Naive B cell (primary cell): ENCODE results near the gene RAB12. TPM values are rescaled to one million over a fixed set of nuclear protein-coding genes. Genes with fewer than 3 reads are reported as not detected.
A peak's percentile ranks its signal among the peaks of the same experiment; 100 is the strongest.
"Not testable (repeated sequence)": the region's sequence is repeated elsewhere in the genome, so short reads cannot be mapped to it uniquely, and the experiment has no call there.

Experiments used
- ATAC-seq, 2 donors: fragments of 150-1000 bp; cut with Tn5 transposase; 2 replicates each; pipeline ENCODE4 v1.10.0; 2021; ENCODE audit warnings: low read depth in 2 of 2, mild to moderate bottlenecking in 2 of 2, moderate library complexity in 2 of 2
- DNase-seq: peaks from one replicate; pipeline ENCODE4 v3.0.0; 2022
- H3K27ac Mint-ChIP-seq, 6 donors: one replicate each; pipeline ENCODE4 v1.8.0; 2020 to 2022; ENCODE audit warnings: mild to moderate bottlenecking in 6 of 6, mixed read lengths in 6 of 6, moderate library complexity in 5 of 6, inconsistent platforms in 2 of 6
- H3K27me3 Mint-ChIP-seq, 3 donors: one replicate each; pipeline ENCODE4 v1.8.0; 2021 to 2022; ENCODE audit warnings: mixed read lengths in 3 of 3, mild to moderate bottlenecking in 1 of 3
- H3K36me3 Mint-ChIP-seq, 2 donors: one replicate each; pipeline ENCODE4 v1.8.0; 2020 to 2022; ENCODE audit warnings: mixed read lengths in 2 of 2, inconsistent platforms in 1 of 2, mild to moderate bottlenecking in 1 of 2
- H3K4me1 Mint-ChIP-seq, 3 donors: one replicate each; pipeline ENCODE4 v1.8.0; 2020 to 2022; ENCODE audit warnings: mixed read lengths in 3 of 3, inconsistent platforms in 1 of 3, mild to moderate bottlenecking in 1 of 3, moderate library complexity in 1 of 3
- H3K4me3 Mint-ChIP-seq, 8 donors: one replicate each; pipeline ENCODE4 v1.8.0; 2020 to 2022; ENCODE audit warnings: mild to moderate bottlenecking in 8 of 8, mixed read lengths in 8 of 8, moderate library complexity in 8 of 8, inconsistent platforms in 2 of 8
- H3K9me3 Mint-ChIP-seq, 7 donors: one replicate each; pipeline ENCODE4 v1.8.0; 2020 to 2022; ENCODE audit warnings: mixed read lengths in 7 of 7, mild to moderate bottlenecking in 5 of 7, inconsistent platforms in 2 of 7, moderate library complexity in 1 of 7
- polyA plus RNA-seq, 6 donors: library from polyadenylated mRNA; unstranded; fragments of 300-500 nt; fragmentation: Illumina TruSeq; gene quantifications; one replicate each; pipeline ENCODE4 v1.2.3, GENCODE V29; 2021; ENCODE audit warnings: low read depth in 6 of 6

Gene RAB12, protein sequence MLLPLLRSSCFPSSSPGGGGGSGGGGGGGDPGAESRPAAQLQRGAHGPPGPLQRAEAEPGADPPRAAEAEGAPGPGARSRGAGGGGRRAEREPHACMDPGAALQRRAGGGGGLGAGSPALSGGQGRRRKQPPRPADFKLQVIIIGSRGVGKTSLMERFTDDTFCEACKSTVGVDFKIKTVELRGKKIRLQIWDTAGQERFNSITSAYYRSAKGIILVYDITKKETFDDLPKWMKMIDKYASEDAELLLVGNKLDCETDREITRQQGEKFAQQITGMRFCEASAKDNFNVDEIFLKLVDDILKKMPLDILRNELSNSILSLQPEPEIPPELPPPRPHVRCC
- polyA plus RNA-seq = 1 to 10 TPM in 1 of 6 donors, under 1 TPM in 3, not detected in 2; 0.25 to 1.0 (median 0.65) TPM

DNA sequence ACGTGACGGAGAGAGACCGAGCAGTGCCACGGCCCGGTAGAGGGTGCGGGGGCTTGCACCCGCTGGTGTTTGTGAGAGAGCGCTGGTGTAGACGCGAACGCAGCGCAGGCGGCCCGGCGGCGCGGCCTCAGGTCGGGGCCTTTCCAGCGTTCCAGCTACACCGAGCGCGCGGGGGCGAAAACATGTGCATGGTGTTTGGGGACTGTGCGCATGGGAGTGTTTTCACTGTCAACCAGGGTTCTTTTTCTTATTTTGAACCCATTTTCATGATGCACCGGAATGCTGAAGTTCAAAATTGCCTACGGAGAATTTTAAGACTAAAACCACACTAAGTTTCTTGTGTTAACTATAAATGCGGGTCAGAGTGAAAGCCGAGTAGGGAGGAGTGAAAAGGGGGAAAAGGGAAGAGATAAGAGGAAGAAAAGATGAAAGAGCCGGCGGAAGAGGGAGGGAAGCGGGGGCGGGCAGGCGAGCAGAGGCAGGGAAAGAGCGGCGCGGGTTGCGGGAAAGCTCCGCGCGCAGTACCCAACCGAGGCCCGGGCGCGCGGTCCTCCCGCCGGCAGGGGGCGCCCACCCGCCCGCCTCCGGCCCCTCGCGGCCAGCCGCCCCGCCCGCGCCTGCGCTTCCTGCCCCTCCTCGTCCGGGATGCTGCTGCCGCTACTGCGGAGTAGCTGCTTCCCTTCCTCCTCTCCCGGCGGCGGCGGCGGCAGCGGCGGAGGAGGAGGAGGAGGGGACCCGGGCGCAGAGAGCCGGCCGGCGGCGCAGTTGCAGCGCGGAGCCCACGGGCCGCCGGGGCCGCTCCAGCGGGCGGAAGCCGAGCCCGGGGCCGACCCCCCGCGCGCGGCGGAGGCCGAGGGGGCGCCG lies at the start of gene RAB12:
RAB12 (plus strand) TSS at position 643 of the 864 bp plus-strand sequence; CDS start at position 646, 3 bp downstream.
- peak within 1 kb of the TSS; percentile 86 to 99 (median 94) for H3K4me3 Mint-ChIP-seq
- H3K27ac Mint-ChIP-seq = peak within 1 kb of the TSS; percentile 86 to 97 (median 93)
- H3K27me3 Mint-ChIP-seq = no peaks in the 10 kb centered on the region
- H3K36me3 Mint-ChIP-seq = peaks cover 7 to 8% of the 10 kb centered on the region in 2 donors
- ATAC-seq = peak; percentile 83 to 91
- no peaks in the 10 kb centered on the region for H3K9me3 Mint-ChIP-seq
- peak; percentile 83 for DNase-seq
- H3K4me1 Mint-ChIP-seq = peaks cover 43 to 76% (median 49%) of the 10 kb centered on the region in 3 donors

DNA sequence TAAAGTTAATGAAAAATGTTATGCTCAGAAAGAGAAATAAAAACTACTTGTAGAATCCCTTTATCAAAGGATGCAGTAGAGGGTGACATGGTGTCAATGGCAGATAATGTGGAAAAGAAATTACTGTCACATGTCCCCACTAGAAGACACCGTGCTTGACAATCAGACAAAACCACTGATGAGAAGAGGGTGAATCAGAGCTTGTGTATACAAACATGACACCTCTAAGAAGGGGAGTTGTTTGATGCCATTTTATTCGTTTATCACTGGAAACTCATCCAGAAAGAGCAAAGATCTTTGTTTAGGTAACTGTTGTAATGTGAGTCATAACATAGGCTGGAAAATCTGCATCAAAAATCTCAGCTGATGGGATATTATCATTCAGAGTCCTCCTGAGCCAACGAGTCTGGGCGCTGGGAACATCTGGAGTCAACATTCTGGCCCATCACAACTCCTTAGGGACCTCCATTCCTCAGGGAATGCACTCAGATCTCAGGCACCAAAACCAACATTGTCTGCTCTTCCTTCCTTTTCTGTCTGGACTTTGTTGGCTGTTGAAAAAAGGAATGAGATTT lies 49.5 kb upstream of the RAB12 start:
- no peak overlapping the region for H3K4me3 Mint-ChIP-seq
- DNase-seq = no peak
- peaks cover 0 to 30% (median 15%) of the 10 kb centered on the region in 3 donors for H3K27me3 Mint-ChIP-seq
- peaks cover 0 to 5% (median 0%) of the 10 kb centered on the region in 7 donors for H3K9me3 Mint-ChIP-seq
- no peaks in the 10 kb centered on the region for H3K4me1 Mint-ChIP-seq
- peak overlapping the region in 1 of 6 donors; percentile 11 for H3K27ac Mint-ChIP-seq
- no peak for ATAC-seq
- H3K36me3 Mint-ChIP-seq = peaks cover 0 to 8% of the 10 kb centered on the region in 2 donors

DNA sequence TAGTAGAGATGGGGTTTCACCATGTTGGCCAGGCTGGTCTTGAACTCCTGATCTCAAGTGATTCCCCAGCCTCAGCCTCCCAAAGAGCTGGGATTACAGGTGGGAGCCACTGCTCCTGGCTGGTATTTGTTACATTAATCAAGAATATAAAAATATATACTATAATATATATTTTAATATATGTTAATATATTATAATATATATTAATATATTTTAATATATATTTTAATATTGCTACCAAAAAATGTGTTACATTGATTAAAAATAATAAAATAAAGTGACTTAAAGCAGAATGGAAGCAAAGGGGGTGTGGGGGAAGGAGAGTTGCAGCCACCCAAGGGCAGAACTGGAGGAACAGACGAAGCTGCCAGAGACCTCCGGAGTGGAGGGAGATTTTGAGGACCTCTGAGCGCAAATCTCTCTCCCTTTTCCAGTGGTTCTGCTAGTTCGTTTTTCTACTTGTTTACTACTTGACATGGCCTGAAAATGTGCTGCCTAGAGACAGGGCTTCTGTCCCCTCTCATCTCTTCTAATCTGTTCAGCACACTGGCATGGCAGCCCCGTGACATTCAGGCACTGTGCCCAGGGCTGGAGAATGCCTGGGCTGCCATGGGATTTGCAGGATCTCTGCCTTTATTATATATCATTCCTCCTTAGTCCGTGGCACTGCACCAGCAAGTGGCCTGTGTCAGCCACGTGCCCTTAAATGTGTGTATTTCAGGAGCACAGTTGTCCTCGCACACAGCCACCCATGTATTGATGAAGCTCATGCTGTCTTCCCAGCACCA lies 47.9 kb upstream of the RAB12 start:
- H3K4me3 Mint-ChIP-seq = no peak overlapping the region

DNA sequence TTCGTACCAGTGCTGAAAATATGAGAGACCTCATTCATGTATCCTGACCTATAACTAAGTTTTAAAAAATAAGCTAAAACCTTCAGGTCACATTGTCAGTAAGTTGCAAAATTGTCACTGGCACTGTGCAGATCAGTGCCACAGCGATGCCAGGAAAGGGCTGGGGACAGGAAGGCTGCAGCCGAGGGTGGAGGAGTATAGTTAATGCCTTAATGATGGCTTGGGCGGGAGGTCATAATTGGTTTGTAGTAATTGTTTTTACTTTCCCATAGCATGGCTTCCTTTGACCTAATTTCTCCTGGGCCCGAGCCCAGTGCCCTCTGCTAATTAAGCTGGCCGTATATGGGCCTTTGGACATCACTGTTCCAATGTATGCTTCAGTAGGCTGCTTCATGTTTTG lies 47.2 kb upstream of the RAB12 start:
- DNase-seq (no peak), ATAC-seq (no peak)
- Mint-ChIP-seq H3K4me1 (no peaks in the 10 kb centered on the region), H3K9me3 (peaks cover 0 to 5% (median 1%) of the 10 kb centered on the region in 7 donors), H3K27ac (peak overlapping the region in 1 of 6 donors; percentile 11), H3K36me3 (peaks cover 0 to 8% of the 10 kb centered on the region in 2 donors), H3K4me3 (no peak overlapping the region), H3K27me3 (peaks cover 0 to 25% (median 15%) of the 10 kb centered on the region in 3 donors)

More for the DNA sequence above, 47.9 kb upstream of the RAB12 start:
- DNase-seq (no peak), ATAC-seq (no peak)
- Mint-ChIP-seq H3K4me1 (no peaks in the 10 kb centered on the region), H3K27me3 (peaks cover 0 to 30% (median 15%) of the 10 kb centered on the region in 3 donors), H3K27ac (no peak overlapping the region), H3K9me3 (peaks cover 0 to 5% (median 1%) of the 10 kb centered on the region in 7 donors), H3K36me3 (peaks cover 0 to 8% of the 10 kb centered on the region in 2 donors)

DNA sequence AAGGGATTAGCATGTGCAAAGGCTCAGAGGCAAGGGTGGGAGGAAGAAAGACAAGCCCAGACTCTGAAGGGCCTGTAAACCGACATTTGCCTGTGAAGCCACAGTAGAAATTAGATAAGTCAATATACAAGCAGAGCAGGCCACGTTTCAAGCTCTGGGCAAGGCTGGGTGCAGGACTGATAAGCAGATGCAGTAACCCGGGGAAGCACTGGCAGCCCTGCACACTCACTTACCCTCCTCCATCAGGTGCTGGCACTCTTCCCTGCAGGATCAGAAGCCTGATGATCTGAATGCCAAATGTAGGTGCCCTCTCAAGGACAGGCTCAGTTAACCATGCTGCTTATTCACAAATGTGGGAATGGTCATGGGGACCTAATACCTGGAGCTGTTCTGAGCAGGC lies 46.3 kb upstream of the RAB12 start:
- Mint-ChIP-seq H3K4me3 (no peak overlapping the region), H3K27ac (peak overlapping the region in 1 of 6 donors; percentile 37), H3K9me3 (peaks cover 0 to 5% (median 0%) of the 10 kb centered on the region in 7 donors), H3K4me1 (no peaks in the 10 kb centered on the region), H3K36me3 (peaks cover 0 to 8% of the 10 kb centered on the region in 2 donors), H3K27me3 (peaks cover 0 to 19% (median 15%) of the 10 kb centered on the region in 3 donors)
- ATAC-seq (no peak), DNase-seq (no peak)

DNA sequence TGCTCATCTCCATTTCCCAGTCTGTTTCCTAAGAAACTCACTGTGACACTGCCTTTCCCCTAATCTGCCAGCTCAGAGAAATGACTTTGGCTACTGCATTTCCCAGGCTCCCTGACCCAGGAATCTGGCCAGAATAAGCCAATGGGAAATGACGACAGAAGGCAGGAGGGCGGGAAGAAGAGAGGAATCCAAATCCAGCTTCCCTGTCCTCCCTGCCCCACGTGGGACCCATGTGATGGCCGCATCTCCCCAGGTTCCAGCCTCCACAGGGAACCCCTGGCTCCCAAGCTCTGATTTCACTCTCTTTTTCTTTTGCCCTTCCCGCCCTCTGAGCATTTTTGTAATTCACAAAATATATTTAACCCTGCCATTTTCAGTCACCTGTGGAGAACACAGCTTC lies 37.8 kb upstream of the RAB12 start:
- H3K4me1 Mint-ChIP-seq = no peaks in the 10 kb centered on the region
- H3K27ac Mint-ChIP-seq = peak overlapping the region in 1 of 6 donors; percentile 53
- ATAC-seq = no peak
- H3K4me3 Mint-ChIP-seq = no peak overlapping the region
- no peaks in the 10 kb centered on the region for H3K36me3 Mint-ChIP-seq
- H3K9me3 Mint-ChIP-seq = peaks cover 0 to 2% (median 0%) of the 10 kb centered on the region in 7 donors
- peaks cover 6 to 11% (median 7%) of the 10 kb centered on the region in 3 donors for H3K27me3 Mint-ChIP-seq
- DNase-seq = no peak

DNA sequence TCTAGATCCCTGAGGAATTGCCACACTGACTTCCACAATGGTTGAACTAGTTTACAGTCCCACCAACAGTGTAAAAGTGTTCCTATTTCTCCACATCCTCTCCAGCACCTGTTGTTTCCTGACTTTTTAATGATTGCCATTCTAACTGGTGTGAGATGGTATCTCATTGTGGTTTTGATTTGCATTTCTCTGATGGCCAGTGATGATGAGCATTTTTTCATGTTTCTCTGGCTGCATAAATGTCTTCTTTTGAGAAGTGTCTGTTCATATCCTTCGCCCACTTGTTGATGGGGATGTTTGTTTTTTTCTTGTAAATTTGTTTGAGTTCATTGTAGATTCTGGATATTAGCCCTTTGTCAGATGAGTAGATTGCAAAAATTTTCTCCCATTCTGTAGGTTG lies 35.5 kb upstream of the RAB12 start:
- H3K4me3 Mint-ChIP-seq, H3K4me1 Mint-ChIP-seq, H3K9me3 Mint-ChIP-seq: not testable (repeated sequence)

DNA sequence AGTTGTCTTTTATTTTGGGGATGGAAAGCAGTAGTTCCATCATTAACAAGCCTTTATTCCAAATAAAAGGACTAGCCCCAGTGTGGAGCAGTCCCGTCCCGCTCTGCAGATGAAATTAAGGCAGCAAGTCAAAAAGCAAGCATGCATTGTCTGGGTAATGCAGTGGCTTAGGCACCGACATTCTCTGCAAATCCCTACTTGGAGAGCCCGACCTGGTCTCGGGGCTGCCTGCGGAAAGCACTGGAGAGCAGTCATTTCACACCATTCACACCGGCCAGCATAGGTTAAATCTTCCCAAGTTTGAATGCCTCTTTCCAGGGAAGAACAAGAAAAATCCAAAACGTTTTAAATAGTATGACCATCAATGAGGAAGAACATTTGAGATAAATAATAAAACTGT lies 24.4 kb upstream of the RAB12 start:
- no peak overlapping the region for H3K27ac Mint-ChIP-seq
- H3K4me1 Mint-ChIP-seq = peaks cover 0 to 4% (median 0%) of the 10 kb centered on the region in 3 donors
- H3K4me3 Mint-ChIP-seq = no peak overlapping the region
- DNase-seq (no peak), ATAC-seq (no peak)
- H3K9me3 Mint-ChIP-seq = peaks cover 0 to 6% (median 1%) of the 10 kb centered on the region in 7 donors
- H3K27me3 Mint-ChIP-seq = peaks cover 4 to 57% (median 46%) of the 10 kb centered on the region in 3 donors
- peaks cover 0 to 7% of the 10 kb centered on the region in 2 donors for H3K36me3 Mint-ChIP-seq

More for the DNA sequence above, 35.5 kb upstream of the RAB12 start:
- DNase-seq, H3K36me3 Mint-ChIP-seq, ATAC-seq, H3K27ac Mint-ChIP-seq: not testable (repeated sequence)
- H3K27me3 Mint-ChIP-seq = peaks cover 10 to 24% (median 21%) of the 10 kb centered on the region in 3 donors

DNA sequence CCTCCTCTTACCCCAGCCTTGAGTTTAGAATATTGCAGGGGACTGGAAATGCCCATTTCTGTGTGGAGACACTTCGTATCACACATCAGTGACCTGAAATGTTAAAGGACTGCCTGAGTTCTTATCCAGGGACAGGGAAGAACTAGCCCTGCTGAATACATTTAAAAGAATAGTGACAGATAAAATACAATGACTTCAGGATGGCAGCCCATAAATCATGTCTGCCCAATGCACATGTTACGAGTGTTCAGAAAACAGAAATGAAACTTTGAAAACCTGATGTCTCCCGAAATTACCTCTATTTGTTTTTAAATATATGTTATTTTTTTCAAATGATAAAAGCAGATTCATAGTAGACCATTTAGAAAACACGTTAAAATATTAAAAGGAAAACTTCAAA lies 22.3 kb upstream of the RAB12 start:
- ATAC-seq = no peak
- H3K27ac Mint-ChIP-seq = no peak overlapping the region
- peaks cover 0 to 9% (median 4%) of the 10 kb centered on the region in 7 donors for H3K9me3 Mint-ChIP-seq
- H3K4me1 Mint-ChIP-seq = peaks cover 0 to 4% (median 0%) of the 10 kb centered on the region in 3 donors
- peaks cover 0 to 56% (median 34%) of the 10 kb centered on the region in 3 donors for H3K27me3 Mint-ChIP-seq
- DNase-seq = no peak
- peak overlapping the region in 1 of 8 donors; percentile 33 for H3K4me3 Mint-ChIP-seq
- peaks cover 0 to 14% of the 10 kb centered on the region in 2 donors for H3K36me3 Mint-ChIP-seq

DNA sequence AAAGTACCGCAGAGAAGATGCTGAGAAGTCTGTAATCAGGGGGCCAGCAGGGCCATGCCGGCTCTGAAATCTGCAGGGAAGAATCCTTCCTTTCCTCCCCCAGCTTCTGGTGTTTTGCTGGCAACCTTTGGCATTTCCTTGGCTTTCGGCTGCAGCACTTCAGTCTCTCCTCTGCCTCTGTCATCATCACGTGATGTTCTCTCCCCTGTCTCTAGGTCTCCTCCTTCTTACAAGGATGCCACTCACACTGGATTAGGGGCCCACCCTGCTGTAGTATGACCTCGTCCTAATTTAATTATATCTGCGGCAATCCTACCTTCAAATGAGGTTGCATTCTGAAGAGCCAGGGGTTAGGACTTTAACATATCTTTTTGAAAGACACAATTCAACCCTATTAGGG lies 13.8 kb upstream of the RAB12 start:
- DNase-seq = no peak
- peaks cover 0 to 5% (median 0%) of the 10 kb centered on the region in 3 donors for H3K4me1 Mint-ChIP-seq
- H3K27ac Mint-ChIP-seq = no peak overlapping the region
- peaks cover 0 to 5% (median 0%) of the 10 kb centered on the region in 3 donors for H3K27me3 Mint-ChIP-seq
- no peak overlapping the region for H3K4me3 Mint-ChIP-seq
- peaks cover 0 to 2% (median 0%) of the 10 kb centered on the region in 7 donors for H3K9me3 Mint-ChIP-seq
- no peaks in the 10 kb centered on the region for H3K36me3 Mint-ChIP-seq
- no peak for ATAC-seq

DNA sequence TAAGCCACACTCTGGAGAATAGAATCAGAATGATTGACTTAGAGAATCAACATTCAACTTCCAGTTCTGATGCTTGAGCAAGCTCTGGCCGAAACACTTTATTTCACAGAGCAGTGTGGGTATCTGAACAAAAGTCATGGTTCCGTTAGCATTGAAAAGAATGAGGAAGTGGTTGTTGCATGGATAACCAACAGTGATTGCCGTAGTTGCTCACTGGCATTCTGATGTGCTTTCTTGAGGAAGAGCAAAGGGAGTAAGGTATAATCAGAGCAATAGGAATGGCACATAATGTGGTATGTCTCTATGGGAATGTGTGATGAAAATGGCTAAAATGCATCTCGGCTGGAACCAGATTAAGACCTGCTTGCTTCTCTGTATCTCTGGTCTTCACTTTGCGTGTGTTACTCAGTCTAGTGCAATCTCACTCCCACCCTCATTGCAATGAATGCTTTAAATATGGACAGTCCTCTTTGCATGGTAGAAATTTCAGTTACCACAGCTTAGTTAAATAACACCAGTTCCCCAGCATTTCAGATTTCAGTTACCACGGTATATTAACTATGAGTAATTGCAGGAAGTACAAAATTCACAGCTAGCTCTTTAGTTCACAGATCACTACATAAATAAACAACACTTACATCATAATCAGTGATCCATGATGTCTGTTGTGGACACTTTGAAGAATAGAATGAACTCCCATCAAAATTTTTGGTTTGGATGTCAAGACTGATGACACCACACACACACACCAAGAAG lies 7.8 kb upstream of the RAB12 start:
- no peaks in the 10 kb centered on the region for H3K27me3 Mint-ChIP-seq
- ATAC-seq = peak; percentile 84
- no peaks in the 10 kb centered on the region for H3K36me3 Mint-ChIP-seq
- peak overlapping the region; percentile 74 to 96 (median 86) for H3K27ac Mint-ChIP-seq
- H3K9me3 Mint-ChIP-seq = no peaks in the 10 kb centered on the region
- peaks cover 38 to 55% (median 43%) of the 10 kb centered on the region in 3 donors for H3K4me1 Mint-ChIP-seq
- H3K4me3 Mint-ChIP-seq = peak overlapping the region; percentile 37 to 71 (median 67)
- peak; percentile 59 for DNase-seq

DNA sequence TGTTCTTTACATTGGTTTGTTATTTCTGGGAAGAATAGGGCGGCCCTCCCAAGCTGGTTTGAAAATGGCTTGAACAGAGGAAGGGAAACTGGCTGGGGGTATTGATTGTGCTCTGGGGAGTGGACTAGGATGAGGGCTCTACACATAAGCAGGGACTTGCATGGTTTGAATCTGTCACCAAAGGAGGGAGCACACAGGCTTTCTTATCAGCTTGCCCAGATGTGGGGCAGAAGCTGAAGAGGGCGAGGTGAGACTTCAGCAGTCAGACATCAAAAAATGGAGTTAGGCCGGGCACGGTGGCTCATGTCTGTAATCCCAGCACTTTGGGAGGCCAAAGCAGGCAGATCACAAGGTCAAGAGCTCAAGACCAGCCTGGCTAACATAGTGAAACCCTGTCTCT lies 7.2 kb upstream of the RAB12 start:
- peak overlapping the region; percentile 74 to 96 (median 86) for H3K27ac Mint-ChIP-seq
- H3K9me3 Mint-ChIP-seq = no peaks in the 10 kb centered on the region
- H3K4me3 Mint-ChIP-seq = peak overlapping the region; percentile 37 to 71 (median 67)
- peaks cover 38 to 58% (median 43%) of the 10 kb centered on the region in 3 donors for H3K4me1 Mint-ChIP-seq
- H3K27me3 Mint-ChIP-seq = no peaks in the 10 kb centered on the region
- no peak for DNase-seq
- no peaks in the 10 kb centered on the region for H3K36me3 Mint-ChIP-seq
- ATAC-seq = peak in 1 of 2 donors; percentile 6
